ENCODE measurements around the gene RABL2A.
"Not testable (repeated sequence)": the region's sequence is repeated elsewhere in the genome, so short reads cannot be mapped to it uniquely, and the experiment has no call there.

The RABL2A gene

GRCh38 chr2:113672326-113672932 lies 45.4 kb downstream of the RABL2A start:
- in situ Hi-C loops (cut with MboI; ENCODE audit: low pct_unique_long_range_greater_than_20kb, low sequenced_read_pairs): no loop called here

GRCh38 chr2:113675875-113676274 lies 48.8 kb downstream of the RABL2A start:
- DNase-seq: no peak
- in situ Hi-C loops (cut with MboI; ENCODE audit: low pct_unique_long_range_greater_than_20kb, low sequenced_read_pairs): no loop called here

More at GRCh38 chr2:113672326-113672932, 45.4 kb downstream of the RABL2A start:
- peak; percentile 15 for DNase-seq

DNA sequence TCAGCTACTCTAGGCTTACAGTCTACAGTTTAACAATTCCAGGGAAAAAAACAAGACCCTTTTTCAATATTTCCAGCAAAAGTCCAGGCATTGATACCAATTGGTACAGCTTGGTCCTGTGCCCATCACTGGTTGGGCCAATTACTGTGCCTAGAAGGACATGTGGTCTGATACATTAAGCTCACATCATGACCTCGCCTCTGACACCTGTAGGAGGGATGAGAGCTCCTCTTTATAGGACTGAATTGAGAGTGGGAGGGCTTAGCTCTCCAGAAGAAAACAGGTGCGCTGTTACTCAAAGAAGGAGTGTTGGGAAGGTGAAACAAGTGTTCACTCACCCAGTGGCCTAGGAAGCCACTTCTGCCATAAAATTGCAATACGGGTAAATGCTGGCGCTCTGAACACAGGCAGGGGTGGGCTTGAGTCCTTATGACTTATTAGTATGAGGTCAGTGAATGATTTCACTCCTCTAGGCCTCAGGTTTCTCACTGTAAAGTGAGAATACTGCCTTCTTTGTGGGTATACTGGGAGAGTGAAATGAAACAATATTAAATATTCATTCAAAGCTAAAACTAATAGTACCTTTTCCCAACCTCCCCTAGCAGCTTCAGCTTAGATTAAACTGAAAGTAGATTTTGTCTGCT lies 49.7 kb downstream of the RABL2A start:
- in situ Hi-C loops (cut with MboI; ENCODE audit: low pct_unique_long_range_greater_than_20kb, low sequenced_read_pairs): no loop called here

DNA sequence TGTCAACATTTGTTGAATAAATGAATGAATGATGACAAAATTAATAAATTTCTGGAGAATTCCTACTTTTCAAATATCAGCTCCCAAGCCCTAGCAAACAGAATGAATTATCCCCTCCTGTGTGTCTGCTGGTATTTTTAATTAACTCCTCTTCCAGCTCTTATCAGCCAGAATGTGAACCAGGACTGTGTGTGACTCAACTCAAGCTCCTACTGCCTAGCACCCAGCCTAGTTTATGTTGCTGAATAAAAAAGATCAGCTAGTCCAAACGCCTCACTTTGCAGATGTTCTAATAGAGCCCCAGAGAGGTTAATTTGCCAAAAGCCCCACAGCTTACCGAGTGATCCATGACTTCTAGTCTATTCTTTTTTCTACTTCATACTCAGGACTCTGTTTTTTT lies 50.3 kb downstream of the RABL2A start:
- in situ Hi-C loops (cut with MboI; ENCODE audit: low pct_unique_long_range_greater_than_20kb, low sequenced_read_pairs): no loop called here
- no peak for DNase-seq

More for the DNA sequence above, 49.7 kb downstream of the RABL2A start:
- DNase-seq: no peak

DNA sequence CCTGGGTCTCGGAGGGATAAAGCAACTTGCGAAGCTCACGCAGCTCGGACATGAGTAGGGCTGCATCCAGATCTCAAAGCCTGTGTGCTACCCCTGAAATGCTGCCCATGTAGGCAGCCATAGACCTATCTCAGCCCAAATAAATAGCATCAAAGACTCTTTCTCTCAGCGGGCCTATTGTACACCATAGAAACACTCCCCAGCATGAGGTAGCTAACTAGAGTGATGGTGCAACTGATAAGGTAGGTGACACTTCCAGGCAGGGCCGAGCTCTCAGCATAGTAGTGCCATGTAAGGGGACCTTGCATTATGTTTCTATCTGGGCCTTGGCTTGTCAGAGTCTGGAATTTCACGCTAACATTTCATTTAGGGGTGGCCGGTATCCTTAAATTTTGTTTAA lies 52.4 kb downstream of the RABL2A start:
- no peak for DNase-seq
- in situ Hi-C loops (cut with MboI; ENCODE audit: low pct_unique_long_range_greater_than_20kb, low sequenced_read_pairs): no loop called here

DNA sequence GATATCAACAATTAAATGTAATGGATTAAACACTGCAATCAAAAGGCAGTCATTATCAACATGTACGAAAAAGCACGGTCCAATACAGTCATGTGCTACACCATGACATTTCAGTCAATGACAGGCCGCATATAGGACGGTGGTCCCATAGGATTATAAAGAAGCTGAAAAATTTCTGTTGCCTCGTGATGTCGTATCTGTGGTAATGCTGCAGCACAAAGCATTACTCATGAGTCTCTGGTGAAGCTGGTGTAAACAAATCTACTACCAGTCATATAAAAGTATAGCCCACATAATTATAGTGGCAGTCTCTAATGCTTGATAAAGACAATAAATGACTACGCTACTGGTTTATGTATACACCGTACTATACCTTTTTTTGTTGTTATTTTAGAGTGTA lies 58.4 kb downstream of the RABL2A start:
- in situ Hi-C loops (cut with MboI; ENCODE audit: low pct_unique_long_range_greater_than_20kb, low sequenced_read_pairs): no loop called here
- DNase-seq: no peak

- DNase-seq: no peak
- in situ Hi-C loops (cut with MboI; ENCODE audit: low pct_unique_long_range_greater_than_20kb, low sequenced_read_pairs): no loop called here
Measured at GRCh38 chr2:113686537-113686936, 59.5 kb downstream of the RABL2A start.

DNA sequence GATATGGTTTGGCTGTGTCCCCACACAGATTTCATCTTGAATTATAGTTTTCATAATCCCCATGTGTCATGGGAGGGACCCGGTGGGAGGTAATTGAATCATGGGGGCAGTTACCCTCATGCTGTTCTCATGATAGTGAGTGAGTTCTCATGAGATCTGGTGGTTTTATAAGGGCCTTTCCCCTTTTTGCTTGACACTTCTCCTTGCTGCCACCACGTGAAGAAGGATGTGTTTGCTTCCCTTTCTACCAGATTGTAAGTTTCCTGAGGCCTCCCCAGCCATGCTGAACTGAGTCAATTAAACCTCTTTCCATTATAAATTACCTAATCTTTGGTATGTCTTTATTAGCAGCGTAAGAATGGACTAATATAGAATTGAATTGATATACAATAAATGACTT lies 63.8 kb downstream of the RABL2A start:
- in situ Hi-C loops (cut with MboI; ENCODE audit: low pct_unique_long_range_greater_than_20kb, low sequenced_read_pairs): not testable (repeated sequence)
- DNase-seq: peak; percentile 64

All from KBM-7 (cell line).